OCI-M2 (cell line): ENCODE measurements around the gene JAKMIP1.

Experiments
- DNase-seq: peaks from one replicate; lab custom pipeline; 2025; ENCODE audit not compliant: unreplicated experiment; lab: John Stamatoyannopoulos, UW

Gene JAKMIP1

DNA sequence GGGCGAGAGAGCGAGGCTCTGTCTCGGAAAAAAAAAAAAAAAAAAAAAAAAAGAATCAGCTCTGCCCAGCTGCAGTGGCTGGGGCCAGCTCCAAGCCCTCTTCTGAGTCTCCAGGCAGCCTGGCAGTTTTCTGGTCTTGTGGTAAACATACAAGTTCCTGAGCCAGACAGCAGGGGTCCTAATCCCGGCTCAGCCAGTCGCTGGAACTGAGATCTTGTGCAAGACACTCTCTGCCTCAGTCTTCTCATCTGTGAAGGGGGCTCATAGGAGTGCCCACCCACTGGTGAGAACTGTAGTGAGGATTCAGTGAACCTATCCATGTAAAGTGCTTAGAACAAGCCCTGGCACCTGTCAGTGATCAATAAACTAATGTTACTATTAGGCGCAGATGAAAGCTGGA, 223.9 kb downstream of the JAKMIP1 start:
- DNase-seq, result no peak
